Measurements from ENCODE around the gene MYO7A. TPM values are rescaled to one million over a fixed set of nuclear protein-coding genes. Genes with fewer than 3 reads are reported as not detected.

Gene MYO7A
- total RNA-seq, 1 donor from 2014 or later: 0.29 TPM

DNA sequence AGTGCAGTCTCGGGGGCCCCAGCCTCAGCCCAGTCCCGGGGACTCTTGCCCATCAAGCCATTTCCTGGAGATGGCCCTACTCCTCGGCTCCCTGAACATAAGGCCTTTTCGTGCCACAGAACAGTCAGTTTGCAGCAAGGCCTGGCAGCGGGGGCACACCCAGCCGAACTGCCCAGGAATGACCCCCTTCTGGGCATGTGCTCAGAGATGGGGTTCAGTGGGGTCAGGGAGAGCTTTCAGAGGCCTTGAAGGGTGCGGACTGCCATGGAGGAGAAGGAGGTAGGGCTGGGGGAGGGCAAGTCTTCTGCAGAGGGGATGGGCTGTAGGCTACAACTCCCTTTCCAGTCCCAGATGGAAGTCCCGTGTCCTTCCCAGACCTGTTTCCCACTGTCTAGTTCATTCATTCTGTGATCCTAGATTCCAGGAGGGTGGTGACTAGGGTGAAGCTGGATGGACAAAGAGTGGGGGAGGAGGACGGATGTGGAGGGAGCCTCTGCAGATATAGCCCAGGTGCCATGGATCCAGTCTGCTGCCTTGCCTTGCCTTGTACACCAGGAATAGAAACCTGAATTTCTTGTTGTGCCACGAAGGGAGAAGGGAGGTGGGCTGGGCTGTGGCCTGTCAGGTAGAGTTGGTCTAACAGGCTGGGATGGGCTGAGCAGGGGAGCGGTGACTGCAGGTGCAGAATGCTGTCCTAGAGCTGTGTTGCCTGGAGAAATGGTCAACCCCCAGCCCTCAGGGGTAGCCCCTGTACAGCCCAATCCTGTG is 39.6 kb upstream of the MYO7A start:
- H3K9me3 Mint-ChIP-seq: no peaks in the 10 kb centered on the region
- H3K4me3 Mint-ChIP-seq: no peak overlapping the region
- H3K36me3 Mint-ChIP-seq (ENCODE audit: low read depth): no peaks in the 10 kb centered on the region
- intact Hi-C loops (cut with micrococcal nuclease): no loop called here
- peaks cover 3% of the 10 kb centered on the region for H3K27me3 Mint-ChIP-seq (ENCODE audit: insufficient read depth)
- peaks cover 8% of the 10 kb centered on the region for H3K4me1 Mint-ChIP-seq (ENCODE audit: low read depth)
- DNase-seq (ENCODE audit: low spot score): no peak
- H3K27ac Mint-ChIP-seq: no peak overlapping the region

DNA sequence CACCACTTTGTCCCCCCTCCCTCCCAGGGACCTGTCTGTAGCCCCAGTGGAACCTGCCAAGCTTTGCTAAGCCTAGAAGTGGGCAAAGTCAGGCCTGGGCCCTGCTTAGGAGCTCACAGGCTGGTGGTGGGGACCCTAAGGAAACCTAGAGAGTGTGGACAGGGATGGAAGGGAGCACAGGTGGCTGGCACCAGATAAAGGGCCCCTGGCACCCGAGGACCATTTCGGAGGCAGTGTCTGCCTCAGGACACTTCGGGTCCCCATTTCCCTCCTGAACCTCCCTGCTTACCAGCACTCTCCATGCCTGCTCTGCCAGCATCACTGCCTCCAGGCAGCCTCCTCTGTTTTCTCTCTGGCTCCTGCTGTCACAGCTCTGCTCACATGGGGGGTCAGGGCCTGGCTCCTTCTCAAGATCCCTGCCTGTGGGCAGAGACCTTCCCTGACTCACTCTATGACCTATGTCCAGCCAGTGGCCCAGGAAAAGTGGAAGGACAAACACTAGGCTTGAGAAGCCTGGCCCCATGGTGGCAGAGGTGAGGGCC is 39.0 kb upstream of the MYO7A start:
- no peak overlapping the region for H3K4me3 Mint-ChIP-seq
- intact Hi-C loops (cut with micrococcal nuclease): no loop called here
- peaks cover 8% of the 10 kb centered on the region for H3K4me1 Mint-ChIP-seq (ENCODE audit: low read depth)
- H3K27me3 Mint-ChIP-seq (ENCODE audit: insufficient read depth): peaks cover 3% of the 10 kb centered on the region
- no peak overlapping the region for H3K27ac Mint-ChIP-seq
- DNase-seq (ENCODE audit: low spot score): no peak
- H3K9me3 Mint-ChIP-seq: no peaks in the 10 kb centered on the region
- no peaks in the 10 kb centered on the region for H3K36me3 Mint-ChIP-seq (ENCODE audit: low read depth)

DNA sequence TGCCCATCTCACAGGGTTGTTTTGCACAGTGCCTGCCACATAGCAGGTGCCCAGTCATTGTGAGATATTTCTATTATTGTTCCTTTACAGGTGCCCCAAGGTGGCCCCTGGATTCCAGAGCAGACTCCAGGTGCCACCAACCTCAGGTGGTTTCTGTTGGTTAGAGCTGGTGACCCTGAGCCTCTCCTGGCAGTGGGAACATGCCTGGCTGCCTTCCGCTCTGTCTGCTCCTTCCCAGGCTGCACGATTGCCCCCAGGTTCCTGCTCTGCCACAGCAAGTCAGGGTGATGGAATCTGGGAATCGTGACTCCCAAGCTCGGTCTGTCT is 38.0 kb upstream of the MYO7A start:
- DNase-seq (ENCODE audit: low spot score): no peak
- Mint-ChIP-seq H3K27ac (no peak overlapping the region), H3K4me1 (ENCODE audit: low read depth) (peaks cover 8% of the 10 kb centered on the region), H3K36me3 (ENCODE audit: low read depth) (no peaks in the 10 kb centered on the region), H3K27me3 (ENCODE audit: insufficient read depth) (peaks cover 3% of the 10 kb centered on the region), H3K9me3 (no peaks in the 10 kb centered on the region), H3K4me3 (no peak overlapping the region)
- intact Hi-C loops (cut with micrococcal nuclease): loop anchor here (2.0 kb wide), 1 partner anchor 285 kb away; no protein-coding TSS in a partner anchor

DNA sequence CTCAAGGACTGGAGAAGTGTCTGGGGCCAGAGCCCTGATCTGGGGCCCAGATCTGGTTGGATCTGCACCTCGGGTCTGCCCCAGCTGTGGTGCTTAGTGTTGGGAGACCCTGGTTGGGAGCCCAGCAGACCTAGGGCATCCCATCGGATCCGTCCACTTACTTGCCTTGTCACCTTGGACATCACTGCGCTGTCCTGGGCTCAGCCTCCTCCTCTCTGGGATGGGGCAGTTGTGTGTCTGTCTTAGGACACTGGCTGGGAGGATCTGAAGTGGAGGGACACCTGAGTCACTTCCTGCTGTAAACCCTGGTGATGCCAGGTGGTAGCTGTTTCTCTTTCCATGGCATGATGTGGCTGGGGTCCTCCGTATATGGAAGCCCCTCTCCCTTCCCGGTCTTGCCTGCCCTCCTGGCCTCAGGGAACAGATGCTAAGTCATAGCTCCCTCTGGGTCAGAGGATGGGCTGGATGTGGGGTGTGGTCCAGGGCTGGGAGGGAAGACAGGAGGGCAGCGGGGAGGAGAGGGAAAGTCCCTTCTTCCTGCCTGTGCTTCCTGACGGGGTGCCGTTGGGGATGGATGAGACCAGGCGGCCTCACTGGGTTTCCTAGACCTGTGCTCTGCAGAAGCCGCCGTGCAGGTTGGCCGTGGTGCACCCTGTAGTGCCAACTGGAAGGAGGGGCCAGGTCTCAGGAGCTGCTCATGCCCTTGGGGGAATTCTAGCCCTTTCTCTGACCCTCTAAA is 37.5 kb upstream of the MYO7A start:
- intact Hi-C loops (cut with micrococcal nuclease): loop anchor here (1.0 to 2.0 kb wide), 5 partner anchors 24 to 356 kb away; partner anchors contain the start of gene CAPN5

DNA sequence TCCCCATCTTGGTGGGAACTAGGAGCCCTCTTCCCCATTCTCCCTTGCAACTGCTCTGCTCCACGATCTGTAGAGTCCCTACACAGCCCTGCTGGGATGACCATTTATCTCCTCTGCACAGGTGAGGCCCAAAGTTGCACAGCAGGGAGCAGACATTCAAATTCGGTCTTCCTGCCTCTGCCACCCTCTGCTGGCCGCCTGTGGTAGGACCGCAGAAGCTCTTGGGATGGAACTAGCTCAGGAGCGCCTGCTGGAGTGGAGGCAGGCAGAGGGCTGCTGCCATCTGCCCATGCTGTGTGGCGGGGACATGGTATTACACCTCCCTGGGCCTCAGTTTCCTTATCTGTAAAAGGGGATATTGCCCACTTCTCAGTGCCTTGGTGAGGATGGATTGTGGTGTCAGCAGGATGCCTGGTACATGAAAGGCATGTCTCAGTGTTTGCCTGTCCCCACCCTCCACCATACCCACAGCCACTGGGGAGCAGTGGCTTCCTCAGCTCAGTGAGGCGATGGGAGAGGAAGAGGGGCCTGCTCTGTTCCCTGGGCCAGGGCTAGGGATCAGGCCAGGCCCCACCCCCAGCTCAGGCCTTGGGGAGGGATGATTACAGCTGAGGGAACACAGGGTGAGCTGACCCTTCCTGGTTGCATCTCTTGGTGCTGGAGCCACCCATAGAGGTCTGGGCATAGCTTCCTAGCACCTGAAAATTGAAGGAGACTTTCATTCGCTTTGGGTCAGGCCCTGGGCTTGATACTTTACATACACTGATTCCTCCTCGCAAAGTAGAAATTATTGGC is 36.7 kb upstream of the MYO7A start:
- intact Hi-C loops (cut with micrococcal nuclease): loop anchor here (1.0 to 2.0 kb wide), 5 partner anchors 25 to 357 kb away; partner anchors contain the start of gene CAPN5
- peaks cover 3% of the 10 kb centered on the region for H3K27me3 Mint-ChIP-seq (ENCODE audit: insufficient read depth)
- H3K4me3 Mint-ChIP-seq: no peak overlapping the region
- peaks cover 8% of the 10 kb centered on the region for H3K4me1 Mint-ChIP-seq (ENCODE audit: low read depth)
- H3K36me3 Mint-ChIP-seq (ENCODE audit: low read depth): no peaks in the 10 kb centered on the region
- DNase-seq (ENCODE audit: low spot score): peak; percentile 69
- no peak overlapping the region for H3K27ac Mint-ChIP-seq
- no peaks in the 10 kb centered on the region for H3K9me3 Mint-ChIP-seq

More for the DNA sequence above, 37.5 kb upstream of the MYO7A start:
- no peaks in the 10 kb centered on the region for H3K36me3 Mint-ChIP-seq (ENCODE audit: low read depth)
- H3K27ac Mint-ChIP-seq: no peak overlapping the region
- peaks cover 8% of the 10 kb centered on the region for H3K4me1 Mint-ChIP-seq (ENCODE audit: low read depth)
- no peaks in the 10 kb centered on the region for H3K9me3 Mint-ChIP-seq
- no peak overlapping the region for H3K4me3 Mint-ChIP-seq
- no peak for DNase-seq (ENCODE audit: low spot score)
- peaks cover 3% of the 10 kb centered on the region for H3K27me3 Mint-ChIP-seq (ENCODE audit: insufficient read depth)

DNA sequence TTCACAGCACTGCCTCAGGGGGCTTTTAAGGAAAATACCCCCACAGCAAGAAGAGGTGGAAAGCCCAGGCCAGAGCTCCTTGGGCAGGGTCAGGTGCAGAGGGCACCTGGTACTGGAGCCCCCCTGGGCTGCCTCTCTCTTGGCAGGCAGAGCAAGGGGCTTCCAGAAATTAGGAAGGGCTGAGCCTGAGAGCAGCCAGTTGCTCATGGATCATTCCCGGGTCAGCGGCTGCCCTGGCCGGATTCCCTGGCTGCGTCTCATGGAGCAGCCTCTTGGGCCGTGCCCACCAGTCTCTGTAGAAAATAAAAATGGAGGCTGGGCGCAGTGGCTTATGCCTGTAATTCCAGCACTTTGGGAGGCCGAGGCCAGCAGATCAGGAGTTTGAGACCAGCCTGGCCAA is 35.7 kb upstream of the MYO7A start:
- intact Hi-C loops (cut with micrococcal nuclease): no loop called here
- Mint-ChIP-seq H3K9me3 (no peaks in the 10 kb centered on the region), H3K4me1 (ENCODE audit: low read depth) (peaks cover 8% of the 10 kb centered on the region), H3K27me3 (ENCODE audit: insufficient read depth) (peaks cover 3% of the 10 kb centered on the region), H3K36me3 (ENCODE audit: low read depth) (no peaks in the 10 kb centered on the region), H3K4me3 (no peak overlapping the region), H3K27ac (no peak overlapping the region)
- DNase-seq (ENCODE audit: low spot score): no peak

DNA sequence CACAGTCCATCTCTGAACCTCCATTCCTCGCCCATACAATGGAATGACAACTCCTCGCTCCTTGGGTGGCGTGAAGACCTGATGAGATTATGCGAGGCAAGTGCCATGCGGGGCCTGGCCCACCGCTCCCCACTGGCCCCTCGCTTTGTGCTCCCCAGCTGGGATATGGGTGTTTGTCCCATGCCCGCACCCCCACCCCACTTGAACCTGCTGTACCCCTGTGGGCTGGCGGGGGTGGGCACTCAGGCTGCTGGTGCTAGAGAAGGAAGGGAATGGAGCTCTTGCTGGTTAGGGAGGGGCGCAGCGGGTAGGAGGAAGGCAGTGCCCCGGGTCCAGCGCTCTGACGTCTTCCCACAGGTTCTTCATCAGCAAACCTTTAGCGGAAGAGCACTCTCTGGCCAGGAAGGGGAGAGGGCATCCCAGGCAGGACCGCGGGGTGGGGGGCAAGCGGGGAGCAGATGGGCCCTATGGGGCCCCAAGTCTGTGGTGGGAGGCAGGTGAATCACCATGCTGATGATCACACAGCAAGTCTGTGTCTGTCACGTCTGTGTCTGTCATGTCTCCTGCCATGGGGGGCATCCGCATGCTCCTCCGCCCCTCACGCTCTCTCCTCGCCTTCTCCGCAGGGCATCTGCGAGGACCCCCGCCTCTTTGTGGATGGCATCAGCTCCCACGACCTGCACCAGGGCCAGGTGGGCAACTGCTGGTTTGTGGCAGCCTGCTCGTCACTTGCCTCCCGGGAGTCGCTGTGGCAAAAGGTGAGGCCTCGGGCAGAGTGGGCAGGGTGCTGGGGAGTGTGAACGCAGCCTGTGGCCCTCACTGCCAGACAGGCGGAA is 34.8 kb upstream of the MYO7A start:
- intact Hi-C loops (cut with micrococcal nuclease): no loop called here

DNA sequence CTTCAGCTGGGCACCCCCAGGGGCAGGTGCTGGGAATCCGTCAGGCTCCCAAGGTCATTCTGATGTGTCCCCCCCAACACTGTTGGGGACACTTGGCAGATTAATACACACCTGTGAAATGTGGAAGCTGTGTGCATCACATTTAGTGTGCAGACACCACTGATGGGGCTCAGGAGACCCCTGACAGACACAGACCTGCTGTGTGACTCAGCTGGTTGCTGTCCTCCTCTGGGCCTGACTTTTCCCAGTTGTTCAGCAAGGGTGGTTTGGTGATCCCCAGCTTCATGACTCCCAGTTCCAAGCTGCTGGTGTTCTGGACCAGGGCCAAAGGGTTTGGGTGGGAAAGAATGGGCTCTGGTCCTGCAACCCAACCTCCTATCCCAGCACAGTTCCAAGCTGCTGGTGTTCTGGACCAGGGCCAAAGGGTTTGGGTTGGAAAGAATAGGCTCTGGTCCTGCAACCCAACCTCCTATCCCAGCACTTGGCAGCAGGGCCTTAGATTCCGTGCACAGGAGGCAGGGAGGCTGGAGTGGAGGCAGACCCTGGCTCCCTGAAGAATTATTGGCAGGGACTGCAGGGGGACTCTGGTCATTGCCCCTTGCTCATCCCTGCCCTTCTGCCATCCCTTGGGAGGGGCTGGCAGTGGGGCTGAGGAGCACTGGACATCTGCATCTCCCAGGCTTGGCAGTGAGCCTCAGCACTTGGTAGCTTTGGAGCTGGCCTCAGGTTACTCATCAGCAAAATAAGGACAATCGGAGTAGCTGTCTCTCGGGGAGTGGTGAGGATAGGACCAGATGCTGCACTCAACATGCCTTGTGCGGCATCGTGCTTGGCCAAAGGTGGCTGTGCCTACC is 33.8 kb upstream of the MYO7A start:
- no peak for DNase-seq (ENCODE audit: low spot score)
- Mint-ChIP-seq H3K9me3 (no peaks in the 10 kb centered on the region), H3K4me3 (no peak overlapping the region), H3K36me3 (ENCODE audit: low read depth) (no peaks in the 10 kb centered on the region), H3K4me1 (ENCODE audit: low read depth) (peaks cover 8% of the 10 kb centered on the region), H3K27me3 (ENCODE audit: insufficient read depth) (peaks cover under 1% of the 10 kb centered on the region), H3K27ac (no peak overlapping the region)
- intact Hi-C loops (cut with micrococcal nuclease): no loop called here

More for the DNA sequence above, 34.8 kb upstream of the MYO7A start:
- DNase-seq (ENCODE audit: low spot score): no peak
- peaks cover 2% of the 10 kb centered on the region for H3K27me3 Mint-ChIP-seq (ENCODE audit: insufficient read depth)
- no peaks in the 10 kb centered on the region for H3K9me3 Mint-ChIP-seq
- no peaks in the 10 kb centered on the region for H3K36me3 Mint-ChIP-seq (ENCODE audit: low read depth)
- no peak overlapping the region for H3K27ac Mint-ChIP-seq
- peaks cover 8% of the 10 kb centered on the region for H3K4me1 Mint-ChIP-seq (ENCODE audit: low read depth)
- H3K4me3 Mint-ChIP-seq: no peak overlapping the region

DNA sequence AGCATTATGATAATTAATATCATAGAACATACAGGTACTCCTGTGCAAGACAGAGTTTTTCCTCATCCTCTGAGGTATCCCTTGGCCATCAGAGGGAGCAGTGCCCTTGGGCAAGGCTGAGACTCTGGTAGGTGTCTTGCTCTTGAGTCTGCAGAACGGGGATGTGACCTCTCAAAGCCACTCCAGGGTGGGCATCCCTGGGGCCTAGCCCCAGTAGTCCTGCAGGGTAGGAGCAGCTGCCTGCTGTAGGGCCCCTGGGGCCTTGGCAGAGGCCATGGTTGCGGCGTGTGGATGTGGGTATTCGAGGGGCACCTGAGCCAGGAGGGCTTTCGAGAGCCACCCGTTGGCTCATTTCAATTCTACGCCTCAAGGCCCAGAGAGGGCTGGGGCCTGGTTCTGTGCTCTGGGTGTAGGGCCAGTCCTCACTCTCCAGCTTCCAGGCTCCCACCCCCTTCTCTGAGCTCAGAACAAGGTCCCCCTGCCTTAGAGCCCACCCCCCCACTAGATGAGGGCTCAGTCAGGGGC is 33.1 kb upstream of the MYO7A start:
- no peak for DNase-seq (ENCODE audit: low spot score)
- Mint-ChIP-seq H3K4me3 (no peak overlapping the region), H3K36me3 (ENCODE audit: low read depth) (no peaks in the 10 kb centered on the region), H3K9me3 (no peaks in the 10 kb centered on the region), H3K27ac (no peak overlapping the region), H3K4me1 (ENCODE audit: low read depth) (peaks cover 8% of the 10 kb centered on the region), H3K27me3 (ENCODE audit: insufficient read depth) (no peaks in the 10 kb centered on the region)
- intact Hi-C loops (cut with micrococcal nuclease): no loop called here

DNA sequence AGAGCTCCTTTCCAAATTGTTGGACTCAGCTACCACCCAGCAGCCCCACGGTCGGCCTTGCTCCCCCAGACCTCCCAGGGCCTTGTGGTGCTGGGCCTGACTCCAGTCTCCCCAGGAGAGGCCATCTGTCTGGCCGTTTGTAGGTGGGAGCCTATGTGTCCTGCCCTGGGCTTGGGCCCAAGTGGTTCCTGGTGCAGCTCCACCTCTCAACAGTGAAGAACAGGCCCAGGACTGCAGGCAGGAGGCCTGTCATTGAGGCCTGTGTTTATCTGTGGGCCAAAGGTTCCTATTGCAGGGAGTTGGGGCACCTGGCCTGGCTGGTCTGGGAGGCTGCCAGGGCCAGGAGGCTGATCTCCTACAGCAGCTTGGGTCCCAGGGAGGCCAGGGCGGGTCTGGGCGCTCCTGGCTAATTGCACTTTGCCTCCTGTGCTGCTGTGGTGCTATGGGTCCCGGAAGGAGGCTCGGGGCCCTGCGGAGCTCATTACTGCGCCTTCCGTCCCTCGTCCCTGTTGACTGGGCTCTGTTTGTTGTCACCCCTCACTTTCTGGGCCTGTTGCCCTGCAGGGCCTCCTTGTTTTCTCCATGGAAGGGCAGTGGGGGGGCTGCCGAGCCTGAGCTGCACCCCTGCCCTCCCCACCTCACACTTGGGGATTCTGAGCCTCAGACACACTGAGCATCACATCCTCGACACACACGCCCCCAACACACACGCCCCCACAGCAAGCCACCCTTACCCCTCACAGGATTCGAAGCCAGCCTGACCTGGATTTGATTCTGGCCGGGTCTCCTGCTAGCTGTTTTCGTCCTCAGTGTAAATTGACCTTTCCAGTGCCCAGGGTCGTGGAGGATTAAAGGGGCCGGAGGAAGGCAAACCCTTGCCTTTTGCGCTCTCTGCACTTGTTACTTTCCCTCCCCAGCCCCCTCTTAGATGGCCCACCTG is 32.2 kb upstream of the MYO7A start:
- DNase-seq (ENCODE audit: low spot score): no peak
- H3K27ac Mint-ChIP-seq: no peak overlapping the region
- peaks cover 6% of the 10 kb centered on the region for H3K4me1 Mint-ChIP-seq (ENCODE audit: low read depth)
- no peak overlapping the region for H3K4me3 Mint-ChIP-seq
- intact Hi-C loops (cut with micrococcal nuclease): no loop called here
- no peaks in the 10 kb centered on the region for H3K9me3 Mint-ChIP-seq
- H3K36me3 Mint-ChIP-seq (ENCODE audit: low read depth): no peaks in the 10 kb centered on the region
- H3K27me3 Mint-ChIP-seq (ENCODE audit: insufficient read depth): no peaks in the 10 kb centered on the region
